IMR-90 (cell line): ENCODE measurements around the gene KCNQ1. TPM values are rescaled to one million over a fixed set of nuclear protein-coding genes. Genes with fewer than 3 reads are reported as not detected.

Experiments
- BHLHE40 ChIP-seq: fragments of 150-350 bp; IDR thresholded peaks from 2 replicates; pipeline ENCODE4 v1.6.1; 2016; ENCODE audit warnings: mild to moderate bottlenecking, low read depth, low read length
- CEBPB ChIP-seq: IDR thresholded peaks from 2 replicates; pipeline ENCODE4 v1.6.1; 2012; ENCODE audit warnings: low read depth, low read length, improper control_type of control experiment
- MXI1 ChIP-seq: IDR thresholded peaks from 2 replicates; pipeline ENCODE4 v1.6.1; 2012; ENCODE audit warnings: low read depth, mild to moderate bottlenecking, low read length, moderate library complexity, borderline replicate concordance
- polyA plus RNA-seq, 3 experiments: library from polyadenylated mRNA; depleted of rRNA; stranded (reverse); fragments of >200 nt; gene quantifications; 2 replicates each; pipeline ENCODE4 v1.2.3, GENCODE V29; 2012; ENCODE audit warnings: low replicate concordance in 1 of 3
- total RNA-seq: library from RNA; depleted of rRNA; stranded (reverse); fragments of >200 nt; gene quantifications from 2 replicates; pipeline ENCODE4 v1.2.3, GENCODE V29; 2012
- TF ChIP-seq, protein P1 (sequence below): conservative IDR thresholded peaks from 2 replicates; pipeline ENCODE4 v1.5.1; 2012; ENCODE audit warnings: mild to moderate bottlenecking, low read depth, low read length, improper control_type of control experiment

Gene KCNQ1
- total and polyA plus RNA-seq, 2 of the 4 experiments (the other 2 are of a cell fraction), result 0.07 TPM; not detected in 1

GRCh38 chr11:2886936-2887335 lies 442.1 kb downstream of the KCNQ1 start (continued):
- TF ChIP-seq, protein P1, sequence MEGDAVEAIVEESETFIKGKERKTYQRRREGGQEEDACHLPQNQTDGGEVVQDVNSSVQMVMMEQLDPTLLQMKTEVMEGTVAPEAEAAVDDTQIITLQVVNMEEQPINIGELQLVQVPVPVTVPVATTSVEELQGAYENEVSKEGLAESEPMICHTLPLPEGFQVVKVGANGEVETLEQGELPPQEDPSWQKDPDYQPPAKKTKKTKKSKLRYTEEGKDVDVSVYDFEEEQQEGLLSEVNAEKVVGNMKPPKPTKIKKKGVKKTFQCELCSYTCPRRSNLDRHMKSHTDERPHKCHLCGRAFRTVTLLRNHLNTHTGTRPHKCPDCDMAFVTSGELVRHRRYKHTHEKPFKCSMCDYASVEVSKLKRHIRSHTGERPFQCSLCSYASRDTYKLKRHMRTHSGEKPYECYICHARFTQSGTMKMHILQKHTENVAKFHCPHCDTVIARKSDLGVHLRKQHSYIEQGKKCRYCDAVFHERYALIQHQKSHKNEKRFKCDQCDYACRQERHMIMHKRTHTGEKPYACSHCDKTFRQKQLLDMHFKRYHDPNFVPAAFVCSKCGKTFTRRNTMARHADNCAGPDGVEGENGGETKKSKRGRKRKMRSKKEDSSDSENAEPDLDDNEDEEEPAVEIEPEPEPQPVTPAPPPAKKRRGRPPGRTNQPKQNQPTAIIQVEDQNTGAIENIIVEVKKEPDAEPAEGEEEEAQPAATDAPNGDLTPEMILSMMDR, result no peak
- TF ChIP-seq BHLHE40 (no peak), MXI1 (no peak), CEBPB (no peak)
